Subcutaneous adipose tissue (tissue), 4 donors: Measurements from ENCODE around the gene OCEL1. TPM values are rescaled to one million over a fixed set of nuclear protein-coding genes. Genes with fewer than 3 reads are reported as not detected.

Experiments
- total RNA-seq, 4 donors: library from RNA; depleted of rRNA; stranded (reverse); fragments of >200 nt; gene quantifications; one replicate each; pipeline ENCODE4 v1.1.0, GENCODE V29; 2016
- TF ChIP-seq, protein P1 (sequence below): fragments of 450-650 bp; IDR thresholded peaks from one replicate; pipeline ENCODE4 v1.5.1; 2016; ENCODE audit warnings: low read depth, mild to moderate bottlenecking, control low read depth, antibody characterized with exemption, moderate library complexity

Gene OCEL1
- total RNA-seq, 4 donors from 2014 or later: 8.8 to 16.2 (median 12.0) TPM

DNA sequence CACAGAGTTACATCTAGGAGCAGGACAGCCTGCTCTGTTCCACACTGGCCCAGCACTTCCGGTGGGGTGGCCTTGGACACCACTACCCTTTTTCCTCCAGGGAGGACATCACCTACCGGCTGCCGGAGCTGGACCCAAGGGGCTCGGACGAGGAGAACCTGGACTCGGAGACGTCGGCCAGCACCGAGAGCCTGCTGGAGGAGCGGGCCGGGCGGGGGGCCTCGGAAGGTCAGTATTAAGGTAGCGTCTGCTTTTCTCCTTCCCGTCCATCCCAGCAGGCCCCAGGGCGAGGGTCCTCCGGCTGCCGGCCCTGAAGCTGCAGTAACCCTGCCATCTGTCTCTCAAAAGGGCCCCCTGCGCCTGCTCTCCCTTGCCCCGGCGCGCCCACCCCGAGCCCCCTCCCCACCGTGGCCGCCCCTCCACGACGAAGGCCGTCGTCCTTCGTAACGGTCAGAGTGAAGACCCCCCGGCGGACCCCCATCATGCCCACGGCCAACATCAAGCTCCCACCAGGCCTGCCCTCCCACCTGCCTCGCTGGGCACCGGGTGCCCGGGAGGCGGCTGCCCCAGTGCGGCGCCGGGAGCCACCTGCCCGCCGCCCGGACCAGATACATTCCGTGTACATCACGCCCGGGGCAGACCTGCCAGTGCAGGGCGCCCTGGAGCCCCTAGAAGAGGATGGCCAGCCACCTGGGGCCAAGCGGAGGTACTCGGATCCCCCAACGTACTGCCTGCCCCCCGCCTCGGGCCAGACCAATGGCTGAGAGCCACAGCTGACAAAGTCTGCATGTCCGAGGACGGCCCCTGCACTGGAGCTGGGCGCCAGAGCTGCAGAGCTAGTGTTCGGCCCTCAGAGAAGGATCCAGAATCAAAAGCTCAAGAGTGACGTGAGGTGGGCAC is 14.2 kb upstream of the OCEL1 start:
- TF ChIP-seq, protein P1, sequence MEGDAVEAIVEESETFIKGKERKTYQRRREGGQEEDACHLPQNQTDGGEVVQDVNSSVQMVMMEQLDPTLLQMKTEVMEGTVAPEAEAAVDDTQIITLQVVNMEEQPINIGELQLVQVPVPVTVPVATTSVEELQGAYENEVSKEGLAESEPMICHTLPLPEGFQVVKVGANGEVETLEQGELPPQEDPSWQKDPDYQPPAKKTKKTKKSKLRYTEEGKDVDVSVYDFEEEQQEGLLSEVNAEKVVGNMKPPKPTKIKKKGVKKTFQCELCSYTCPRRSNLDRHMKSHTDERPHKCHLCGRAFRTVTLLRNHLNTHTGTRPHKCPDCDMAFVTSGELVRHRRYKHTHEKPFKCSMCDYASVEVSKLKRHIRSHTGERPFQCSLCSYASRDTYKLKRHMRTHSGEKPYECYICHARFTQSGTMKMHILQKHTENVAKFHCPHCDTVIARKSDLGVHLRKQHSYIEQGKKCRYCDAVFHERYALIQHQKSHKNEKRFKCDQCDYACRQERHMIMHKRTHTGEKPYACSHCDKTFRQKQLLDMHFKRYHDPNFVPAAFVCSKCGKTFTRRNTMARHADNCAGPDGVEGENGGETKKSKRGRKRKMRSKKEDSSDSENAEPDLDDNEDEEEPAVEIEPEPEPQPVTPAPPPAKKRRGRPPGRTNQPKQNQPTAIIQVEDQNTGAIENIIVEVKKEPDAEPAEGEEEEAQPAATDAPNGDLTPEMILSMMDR: no peak

DNA sequence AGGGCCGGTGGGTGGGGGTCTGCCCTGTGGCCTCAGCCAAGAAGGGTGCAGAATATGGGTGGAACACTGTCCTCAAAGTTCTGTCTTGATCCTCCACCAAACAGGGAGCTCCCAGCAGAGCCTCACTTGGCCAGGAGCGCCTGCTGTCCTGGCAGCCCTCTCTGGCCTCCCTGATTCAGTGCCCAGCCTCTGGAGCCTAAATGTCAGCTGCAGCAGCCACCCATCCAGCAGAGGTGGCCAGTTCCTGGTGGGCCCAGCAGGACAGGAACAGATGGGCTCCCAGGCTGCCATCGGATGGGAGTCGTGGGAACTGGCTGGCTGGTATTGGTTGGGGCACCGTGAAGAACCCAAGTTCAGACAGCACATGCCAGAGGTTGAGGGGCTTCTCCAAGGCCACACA is 12.7 kb upstream of the OCEL1 start:
- TF ChIP-seq, protein P1: no peak

DNA sequence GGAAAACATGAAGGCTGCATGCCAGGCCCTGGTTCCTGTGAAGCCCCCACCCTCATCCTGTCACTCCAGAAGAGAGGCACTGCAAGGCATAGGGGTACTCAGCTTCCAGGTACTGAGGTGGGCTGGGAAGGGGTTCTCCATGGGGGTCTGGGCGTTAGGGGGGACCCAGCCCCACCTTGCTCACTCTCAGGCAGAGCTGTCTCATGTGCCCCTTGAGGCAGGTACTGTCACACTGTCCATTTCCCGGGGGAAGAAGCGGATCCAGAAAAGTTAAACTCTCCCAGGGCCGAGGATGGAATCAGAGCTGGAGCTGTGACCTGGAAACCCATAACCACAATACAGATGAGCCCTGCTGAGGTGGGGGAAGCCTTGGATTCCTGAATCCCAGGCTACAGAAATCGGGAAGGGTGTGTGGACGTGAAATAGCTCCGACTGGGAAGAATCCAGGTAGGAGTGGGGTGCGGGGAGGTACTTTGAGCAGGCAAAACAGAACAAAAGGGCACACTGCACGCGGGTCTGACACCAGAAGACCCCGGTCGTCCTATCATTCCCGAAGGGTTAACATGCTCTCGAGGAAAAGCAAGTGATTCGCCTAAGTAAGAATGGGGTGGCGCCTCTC is 11.4 kb upstream of the OCEL1 start:
- TF ChIP-seq, protein P1: no peak

DNA sequence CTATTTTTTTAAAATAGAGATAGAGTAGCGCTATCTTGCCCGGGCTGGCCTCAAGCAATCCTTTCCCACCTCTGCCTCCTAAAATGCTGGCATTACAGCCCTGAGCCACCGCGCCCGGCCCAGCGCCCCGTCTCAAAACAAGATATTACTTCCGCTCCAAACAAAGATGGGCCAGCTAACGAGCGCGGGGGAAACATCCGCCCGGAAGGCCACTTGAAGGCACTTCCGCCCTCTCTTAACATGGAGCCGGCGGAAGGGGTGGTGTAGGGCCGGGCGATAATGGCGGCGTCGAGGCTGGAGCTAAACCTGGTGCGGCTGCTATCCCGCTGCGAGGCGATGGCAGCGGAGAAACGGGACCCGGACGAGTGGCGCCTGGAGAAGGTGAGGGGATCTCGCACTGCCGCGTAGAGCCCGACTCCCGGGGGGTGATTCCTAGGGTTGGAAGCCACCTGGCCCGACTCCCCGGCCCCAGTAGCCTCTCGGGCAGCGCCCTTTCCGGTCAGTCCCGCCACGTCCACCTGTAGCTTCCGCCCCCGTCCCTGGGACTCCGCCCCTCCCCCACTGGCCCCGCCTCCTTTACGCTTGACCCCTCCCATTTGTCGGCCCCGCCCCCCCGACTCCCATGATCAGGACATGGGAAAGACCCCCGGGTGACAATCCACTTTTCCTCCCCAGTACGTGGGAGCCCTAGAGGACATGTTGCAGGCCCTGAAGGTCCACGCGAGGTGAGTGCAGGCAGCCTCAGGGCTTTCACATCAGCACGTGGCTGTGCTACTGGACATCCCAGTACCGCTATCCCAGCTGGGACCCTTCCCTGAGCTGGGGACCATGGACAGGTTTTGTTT is 10.7 kb upstream of the OCEL1 start, which contains the start of gene USE1:
TSS of gene USE1 (plus strand) at position 231 of the 845 bp plus-strand sequence. CDS start at position 280, 49 bp downstream.
- TF ChIP-seq, protein P1: no peak

DNA sequence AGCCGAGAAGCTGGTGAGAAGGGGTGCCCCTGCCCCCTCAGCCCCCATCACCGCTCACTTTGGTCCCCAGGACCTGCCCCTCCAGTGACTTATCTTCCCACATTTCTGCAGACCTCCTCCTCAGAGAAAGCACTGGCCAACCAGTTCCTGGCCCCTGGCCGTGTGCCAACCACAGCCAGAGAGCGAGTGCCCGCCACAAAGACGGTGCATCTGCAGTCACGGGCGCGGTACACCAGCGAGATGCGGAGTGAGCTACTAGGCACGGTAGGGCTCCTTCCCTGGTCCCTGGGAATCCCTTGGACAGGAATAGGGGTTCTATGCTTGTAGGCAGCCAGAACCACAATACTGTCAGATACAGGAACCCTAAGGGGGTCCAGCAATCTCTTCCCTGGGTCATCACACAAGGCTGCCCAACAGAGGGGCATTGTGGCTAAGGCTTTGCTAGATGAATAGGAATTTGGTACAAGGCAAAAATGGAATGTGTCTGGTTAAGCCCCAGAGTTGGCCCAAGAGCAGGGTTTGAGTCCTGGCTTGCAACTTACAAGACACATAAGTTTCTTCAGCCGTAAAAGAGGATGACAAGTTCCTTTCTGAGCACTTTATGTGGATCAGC is 9.9 kb upstream of the OCEL1 start:
- TF ChIP-seq, protein P1: no peak

- TF ChIP-seq, protein P1: no peak
Observed at GRCh38 chr19:17219286-17219685, 6.7 kb upstream of the OCEL1 start.
